GM23338 (cell line): ENCODE results near the gene NIPBL.

Experiments used
- EZH2 ChIP-seq: fragments of 200-600 bp; sonication (generic); IDR thresholded peaks from one replicate; pipeline ENCODE4 v1.8.0; 2017; ENCODE audit warnings: antibody characterized with exemption, mild to moderate bottlenecking, low read depth; ENCODE audit not compliant: unreplicated experiment
- TF ChIP-seq, protein P1 (sequence below), 2 experiments: fragments of 200-600 bp in 1 of 2; sonication (generic) in 1 of 2; conservative IDR thresholded peaks; 2 replicates each; pipeline versions ENCODE4 v1.5.1 to v1.6.1; 2016 to 2017; ENCODE audit warnings: antibody characterized with exemption in 2 of 2, low read depth in 2 of 2, mild to moderate bottlenecking in 2 of 2, moderate library complexity in 1 of 2
- TF ChIP-seq, protein P2 (sequence below): IDR thresholded peaks from one replicate; pipeline ENCODE4 v1.6.1; 2018; ENCODE audit warnings: antibody characterized with exemption; ENCODE audit not compliant: unreplicated experiment

DNA sequence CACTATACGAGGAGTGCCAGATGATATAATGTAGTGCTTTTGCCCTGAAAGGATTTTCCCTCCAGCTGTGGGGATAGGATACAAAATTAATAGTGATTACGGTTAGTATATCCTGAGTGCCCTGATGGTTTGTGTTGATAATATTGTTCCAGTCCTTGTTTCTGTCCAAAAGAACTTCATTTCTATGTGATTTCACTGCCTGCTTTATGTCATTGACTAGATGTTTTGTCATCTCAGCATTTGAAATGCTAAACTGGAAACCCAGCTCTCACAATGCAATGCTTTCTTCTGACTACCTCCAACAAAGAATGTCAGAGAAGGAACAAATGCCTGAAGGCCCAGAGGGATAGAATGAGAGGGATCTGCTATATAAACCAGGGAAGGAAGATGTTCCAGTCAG, 177.8 kb downstream of the NIPBL start:
- TF ChIP-seq, protein P1, sequence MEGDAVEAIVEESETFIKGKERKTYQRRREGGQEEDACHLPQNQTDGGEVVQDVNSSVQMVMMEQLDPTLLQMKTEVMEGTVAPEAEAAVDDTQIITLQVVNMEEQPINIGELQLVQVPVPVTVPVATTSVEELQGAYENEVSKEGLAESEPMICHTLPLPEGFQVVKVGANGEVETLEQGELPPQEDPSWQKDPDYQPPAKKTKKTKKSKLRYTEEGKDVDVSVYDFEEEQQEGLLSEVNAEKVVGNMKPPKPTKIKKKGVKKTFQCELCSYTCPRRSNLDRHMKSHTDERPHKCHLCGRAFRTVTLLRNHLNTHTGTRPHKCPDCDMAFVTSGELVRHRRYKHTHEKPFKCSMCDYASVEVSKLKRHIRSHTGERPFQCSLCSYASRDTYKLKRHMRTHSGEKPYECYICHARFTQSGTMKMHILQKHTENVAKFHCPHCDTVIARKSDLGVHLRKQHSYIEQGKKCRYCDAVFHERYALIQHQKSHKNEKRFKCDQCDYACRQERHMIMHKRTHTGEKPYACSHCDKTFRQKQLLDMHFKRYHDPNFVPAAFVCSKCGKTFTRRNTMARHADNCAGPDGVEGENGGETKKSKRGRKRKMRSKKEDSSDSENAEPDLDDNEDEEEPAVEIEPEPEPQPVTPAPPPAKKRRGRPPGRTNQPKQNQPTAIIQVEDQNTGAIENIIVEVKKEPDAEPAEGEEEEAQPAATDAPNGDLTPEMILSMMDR (conservative IDR thresholded peaks at IDR 0.05; ENCODE audit: low read depth in 2 of 2), result no peak
- TF ChIP-seq EZH2, result no peak
- TF ChIP-seq, protein P2, sequence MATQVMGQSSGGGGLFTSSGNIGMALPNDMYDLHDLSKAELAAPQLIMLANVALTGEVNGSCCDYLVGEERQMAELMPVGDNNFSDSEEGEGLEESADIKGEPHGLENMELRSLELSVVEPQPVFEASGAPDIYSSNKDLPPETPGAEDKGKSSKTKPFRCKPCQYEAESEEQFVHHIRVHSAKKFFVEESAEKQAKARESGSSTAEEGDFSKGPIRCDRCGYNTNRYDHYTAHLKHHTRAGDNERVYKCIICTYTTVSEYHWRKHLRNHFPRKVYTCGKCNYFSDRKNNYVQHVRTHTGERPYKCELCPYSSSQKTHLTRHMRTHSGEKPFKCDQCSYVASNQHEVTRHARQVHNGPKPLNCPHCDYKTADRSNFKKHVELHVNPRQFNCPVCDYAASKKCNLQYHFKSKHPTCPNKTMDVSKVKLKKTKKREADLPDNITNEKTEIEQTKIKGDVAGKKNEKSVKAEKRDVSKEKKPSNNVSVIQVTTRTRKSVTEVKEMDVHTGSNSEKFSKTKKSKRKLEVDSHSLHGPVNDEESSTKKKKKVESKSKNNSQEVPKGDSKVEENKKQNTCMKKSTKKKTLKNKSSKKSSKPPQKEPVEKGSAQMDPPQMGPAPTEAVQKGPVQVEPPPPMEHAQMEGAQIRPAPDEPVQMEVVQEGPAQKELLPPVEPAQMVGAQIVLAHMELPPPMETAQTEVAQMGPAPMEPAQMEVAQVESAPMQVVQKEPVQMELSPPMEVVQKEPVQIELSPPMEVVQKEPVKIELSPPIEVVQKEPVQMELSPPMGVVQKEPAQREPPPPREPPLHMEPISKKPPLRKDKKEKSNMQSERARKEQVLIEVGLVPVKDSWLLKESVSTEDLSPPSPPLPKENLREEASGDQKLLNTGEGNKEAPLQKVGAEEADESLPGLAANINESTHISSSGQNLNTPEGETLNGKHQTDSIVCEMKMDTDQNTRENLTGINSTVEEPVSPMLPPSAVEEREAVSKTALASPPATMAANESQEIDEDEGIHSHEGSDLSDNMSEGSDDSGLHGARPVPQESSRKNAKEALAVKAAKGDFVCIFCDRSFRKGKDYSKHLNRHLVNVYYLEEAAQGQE, result no peak
